ENCODE results near the gene GALR2.

The GALR2 gene

DNA sequence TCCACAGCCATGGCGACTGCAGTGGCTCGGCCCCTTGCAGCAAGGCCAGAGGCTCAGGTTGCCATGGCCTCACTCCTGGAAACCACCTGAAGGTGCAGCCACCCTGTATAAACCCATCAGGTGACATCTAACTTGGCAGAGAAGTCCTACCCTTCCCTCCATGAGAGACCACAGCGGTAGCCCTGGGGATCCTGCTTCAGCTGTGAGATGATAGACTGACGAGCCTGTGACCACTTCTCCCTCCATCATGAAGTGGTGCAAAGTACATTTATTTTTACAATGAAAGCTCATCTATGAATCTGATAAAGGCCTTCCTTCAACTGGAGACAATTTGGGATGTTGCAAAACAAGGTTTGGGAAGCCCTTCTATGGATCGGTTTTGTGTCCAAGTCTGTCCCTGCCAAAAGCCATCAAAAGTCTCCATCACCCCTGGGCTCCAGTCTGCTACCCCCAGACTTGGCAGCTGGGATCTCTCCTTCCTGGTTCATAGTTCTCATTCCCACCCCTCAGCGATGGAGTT lies 6.2 kb downstream of the GALR2 start:
- no peak for DNase-seq

DNA sequence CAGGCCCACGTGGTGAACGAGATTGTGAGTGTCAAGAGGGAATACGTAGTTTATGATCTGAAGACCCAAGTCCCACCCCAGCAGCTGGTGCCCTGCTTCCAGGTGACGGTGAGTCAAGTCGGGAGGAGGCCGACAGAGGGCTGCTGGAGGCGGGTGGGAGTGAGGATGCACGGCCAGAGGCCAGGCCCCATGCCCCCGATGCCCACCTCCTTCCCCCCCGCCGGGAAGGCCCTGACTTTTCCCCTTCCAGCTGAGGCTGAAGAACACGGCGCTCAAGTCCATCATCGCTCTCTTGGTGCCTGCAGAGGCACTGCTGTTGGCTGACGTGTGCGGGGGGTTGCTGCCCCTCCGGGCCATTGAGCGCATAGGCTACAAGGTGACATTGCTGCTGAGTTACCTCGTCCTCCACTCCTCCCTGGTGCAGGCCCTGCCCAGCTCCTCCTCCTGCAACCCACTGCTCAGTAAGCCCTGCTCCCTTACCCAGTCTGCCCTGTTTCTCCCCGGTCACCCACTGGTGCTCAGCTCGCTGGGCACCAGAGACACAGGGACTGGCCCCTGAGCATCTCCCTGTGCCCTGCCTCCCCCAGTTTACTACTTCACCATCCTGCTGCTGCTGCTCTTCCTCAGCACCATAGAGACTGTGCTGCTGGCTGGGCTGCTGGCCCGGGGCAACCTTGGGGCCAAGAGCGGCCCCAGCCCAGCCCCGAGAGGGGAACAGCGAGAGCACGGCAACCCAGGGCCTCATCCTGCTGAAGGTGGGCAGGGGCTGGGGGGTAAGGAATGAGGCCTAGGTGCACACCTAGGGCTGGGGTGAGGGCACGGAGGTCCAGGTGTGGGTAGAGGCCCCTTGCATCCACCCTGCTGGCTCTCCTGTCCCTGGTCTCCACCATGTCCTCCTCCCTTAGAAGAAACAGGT lies 7.0 kb downstream of the GALR2 start:
- DNase-seq: no peak

DNA sequence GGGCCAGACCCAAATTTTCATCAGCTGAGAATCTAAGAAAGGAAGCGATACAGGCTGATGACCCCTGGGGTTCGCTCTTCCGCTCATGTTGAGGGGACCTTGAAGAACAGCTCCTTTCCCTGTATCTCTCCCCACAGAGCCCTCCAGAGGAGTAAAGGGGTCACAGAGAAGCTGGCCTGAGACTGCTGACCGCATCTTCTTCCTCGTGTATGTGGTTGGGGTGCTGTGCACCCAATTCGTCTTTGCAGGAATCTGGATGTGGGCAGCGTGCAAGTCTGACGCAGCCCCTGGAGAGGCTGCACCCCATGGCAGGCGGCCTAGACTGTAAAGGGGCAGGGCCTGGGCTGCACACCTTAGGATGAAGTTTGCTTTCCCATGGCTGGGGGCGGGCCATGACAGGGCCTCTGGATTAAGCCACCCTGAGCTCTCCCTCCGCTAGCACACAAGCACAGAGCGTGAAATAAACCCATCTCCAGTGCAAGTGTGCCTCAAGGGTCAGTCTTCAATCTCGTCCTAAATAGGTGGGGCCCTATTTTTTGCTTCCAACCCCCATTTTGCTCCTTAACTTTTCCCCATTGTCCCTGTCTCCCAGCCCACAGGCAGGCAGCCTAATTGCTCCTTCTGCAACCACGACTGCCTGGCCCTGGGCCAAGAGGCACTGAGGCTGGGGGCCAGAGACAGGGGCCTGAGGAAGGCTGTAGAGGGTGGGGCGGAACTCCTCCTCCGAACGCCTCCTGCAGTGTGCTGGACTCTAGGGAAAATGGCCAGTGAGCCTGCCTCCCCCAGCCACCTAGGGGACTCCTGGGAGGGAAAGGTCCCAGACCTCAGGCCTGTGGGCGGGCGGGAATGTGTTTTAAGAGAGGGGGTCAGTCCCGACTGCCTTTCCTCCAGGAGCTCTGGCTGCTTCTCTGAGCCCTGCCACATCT lies 8.0 kb downstream of the GALR2 start:
- DNase-seq: no peak

DNA sequence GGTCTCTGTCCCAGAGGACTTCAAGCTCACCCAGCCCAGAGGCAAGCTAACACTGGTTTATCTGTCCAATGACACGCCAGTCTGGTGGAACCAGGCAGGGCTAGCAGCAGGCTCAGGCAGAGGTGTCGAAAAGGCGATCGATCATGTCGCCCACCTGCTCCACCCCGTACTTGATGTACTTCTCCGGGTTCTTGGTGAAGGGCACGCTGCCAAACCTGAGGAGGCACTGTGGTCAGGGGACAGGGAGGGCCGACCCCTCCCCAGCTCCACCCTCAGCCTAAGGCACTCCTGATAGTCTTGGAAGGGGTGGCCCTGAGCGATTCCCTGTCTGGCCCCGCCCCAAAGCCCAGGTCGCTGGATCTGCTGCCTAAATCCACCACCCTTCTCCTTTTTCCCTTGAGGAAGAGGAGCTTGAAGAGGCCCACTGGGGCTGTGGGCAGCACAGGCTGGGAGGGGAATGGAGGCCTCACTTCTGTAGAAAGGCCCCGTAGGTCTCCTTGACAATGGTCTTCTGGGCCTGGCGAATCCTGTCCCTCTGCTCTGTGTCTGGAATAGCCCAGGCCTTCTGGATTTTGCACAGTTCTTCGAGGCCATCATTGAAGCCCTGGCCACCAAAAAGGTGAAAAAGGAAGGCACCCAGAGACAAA lies 9.1 kb downstream of the GALR2 start:
- DNase-seq: peak; percentile 35

DNA sequence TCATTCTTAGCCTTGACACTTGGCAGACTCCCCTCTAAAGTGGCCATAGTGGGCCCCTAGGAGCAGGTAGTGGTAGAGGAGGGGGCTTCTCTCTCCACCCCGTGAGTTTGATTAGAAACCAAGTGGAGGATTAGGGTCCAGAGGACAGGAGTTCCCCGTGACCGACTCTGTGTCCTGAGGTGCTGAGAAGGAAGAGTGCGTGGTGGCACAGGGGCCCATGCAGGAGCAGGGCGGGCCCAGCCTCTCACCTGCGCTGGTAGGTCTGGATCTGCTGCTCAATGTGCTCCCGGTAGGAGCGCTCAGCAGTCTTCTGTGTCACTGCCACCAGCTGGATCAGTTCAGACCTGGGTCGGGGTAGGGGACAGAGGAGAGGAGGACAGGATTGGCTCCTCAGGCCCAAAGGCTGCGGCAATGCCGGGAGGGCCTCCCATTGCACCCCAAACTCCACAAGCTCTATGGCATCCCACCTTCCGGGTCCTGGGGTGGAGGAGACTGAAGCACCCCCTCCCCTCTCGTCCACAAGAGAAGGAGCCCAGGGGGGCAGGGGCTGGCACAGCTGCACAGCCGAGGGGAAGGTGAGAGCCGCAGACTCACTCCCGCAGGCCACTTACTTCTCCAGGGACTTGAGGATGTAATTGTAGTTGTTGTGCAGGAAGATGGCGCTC lies 10.6 kb downstream of the GALR2 start:
- no peak for DNase-seq

DNA sequence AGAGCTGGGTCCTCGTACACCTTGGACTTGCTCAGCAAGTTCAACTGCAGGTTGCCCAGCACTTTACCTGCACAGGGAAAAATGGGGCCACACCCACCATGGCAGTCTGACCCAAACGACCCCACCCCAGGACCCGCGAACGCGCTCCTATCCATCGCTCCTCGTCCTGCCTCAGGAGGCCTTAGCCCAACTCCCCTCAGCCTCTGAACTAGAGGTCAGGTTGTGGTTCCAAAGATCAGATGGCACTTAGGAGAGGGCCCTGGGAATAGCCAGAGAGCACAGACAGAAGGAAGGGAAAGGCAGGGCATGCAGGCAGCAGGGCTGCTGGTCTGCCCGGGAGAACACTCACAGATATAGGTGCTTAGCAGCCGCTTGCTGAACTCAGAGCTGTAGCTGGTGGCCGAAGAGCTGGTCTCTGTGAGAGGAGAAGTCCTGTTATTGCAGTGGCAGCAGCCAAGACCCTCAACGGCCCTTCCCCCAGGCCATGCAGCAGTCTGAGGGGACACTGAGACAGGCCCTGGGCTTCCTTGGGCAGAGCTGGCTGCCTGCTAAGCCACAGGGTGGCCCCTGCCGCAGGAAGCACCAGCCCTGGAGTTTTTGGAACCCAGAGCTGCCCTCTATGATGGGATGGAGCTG lies 11.3 kb downstream of the GALR2 start:
- no peak for DNase-seq

DNA sequence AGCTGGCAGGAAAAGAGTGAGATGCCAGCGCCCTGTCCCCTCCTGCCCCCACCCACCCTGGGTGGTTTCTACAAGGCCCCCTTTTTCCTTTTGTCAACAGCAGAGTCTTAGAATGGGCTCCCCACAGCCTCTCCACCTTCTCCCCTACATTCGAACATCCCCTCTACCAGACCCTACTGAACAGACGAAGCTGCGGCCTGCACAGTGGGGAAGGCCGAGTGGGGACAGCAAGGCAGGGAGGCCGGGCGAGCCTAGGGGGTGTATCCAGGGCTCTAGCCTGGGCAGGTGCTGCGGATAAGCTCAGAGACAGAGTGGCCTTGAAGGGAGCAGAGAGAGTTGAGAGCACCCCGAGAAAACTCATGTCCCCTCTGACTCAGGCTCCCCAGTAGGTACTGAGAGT lies 11.8 kb downstream of the GALR2 start:
- no peak for DNase-seq

DNA sequence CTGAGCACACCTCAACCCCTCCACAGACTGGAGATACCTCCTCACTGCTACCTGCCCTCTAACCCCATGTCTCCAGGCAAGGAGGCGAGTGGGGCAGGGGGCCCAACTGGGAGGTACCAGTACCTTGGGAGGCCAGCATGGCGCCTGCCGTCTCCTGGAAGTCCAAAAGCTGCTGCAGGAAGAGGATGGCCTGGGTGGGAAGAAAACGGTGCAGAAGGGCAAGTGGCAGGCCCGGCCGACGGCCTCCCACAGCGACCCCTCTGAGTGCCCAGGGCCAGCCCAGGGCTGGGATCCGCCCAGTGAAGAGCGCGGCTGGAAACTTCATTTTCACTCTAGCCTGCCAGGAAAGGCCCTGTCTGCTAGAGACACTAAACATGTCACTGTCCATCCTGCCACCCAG lies 12.9 kb downstream of the GALR2 start:
- no peak for DNase-seq

DNA sequence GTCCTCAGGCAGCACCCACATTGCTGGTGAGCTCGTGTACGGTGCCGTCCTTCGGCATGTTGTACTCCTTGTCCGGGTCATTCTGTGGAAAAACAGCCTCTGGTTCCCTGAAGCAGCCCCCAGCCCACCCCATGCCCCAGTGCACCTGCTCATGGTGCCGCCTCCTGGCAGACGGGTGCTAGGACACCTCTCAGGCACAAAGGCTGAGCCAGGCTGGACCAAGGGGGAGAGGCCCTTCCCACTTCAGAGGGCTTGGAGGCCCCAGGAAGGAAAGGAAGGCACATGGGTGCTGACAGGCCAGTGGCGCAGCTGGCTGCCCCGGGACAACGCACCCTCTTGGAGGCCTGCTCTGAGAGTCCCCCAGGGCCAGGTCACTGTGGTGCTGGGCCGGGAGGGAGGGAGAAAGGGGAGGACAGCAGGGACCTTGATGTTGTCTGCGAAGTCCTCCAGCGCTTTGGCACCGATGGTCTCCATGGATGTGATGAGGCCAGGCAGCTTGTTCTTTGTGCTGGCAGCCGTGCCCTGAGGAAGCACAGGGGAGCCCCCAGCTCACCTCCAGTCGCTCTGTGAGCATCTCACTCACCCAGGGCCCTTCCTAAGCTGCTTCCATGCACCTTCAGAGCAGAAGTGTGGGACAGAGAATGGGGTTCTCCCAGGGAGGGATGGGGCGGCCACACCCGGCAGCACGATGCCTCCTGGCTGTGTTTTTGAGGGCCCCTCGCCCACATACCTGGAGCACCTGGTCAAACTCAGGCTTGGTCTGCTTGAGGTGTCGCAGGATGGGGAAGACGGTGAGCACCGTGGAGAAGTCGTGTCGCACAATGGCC lies 13.7 kb downstream of the GALR2 start:
- no peak for DNase-seq

DNA sequence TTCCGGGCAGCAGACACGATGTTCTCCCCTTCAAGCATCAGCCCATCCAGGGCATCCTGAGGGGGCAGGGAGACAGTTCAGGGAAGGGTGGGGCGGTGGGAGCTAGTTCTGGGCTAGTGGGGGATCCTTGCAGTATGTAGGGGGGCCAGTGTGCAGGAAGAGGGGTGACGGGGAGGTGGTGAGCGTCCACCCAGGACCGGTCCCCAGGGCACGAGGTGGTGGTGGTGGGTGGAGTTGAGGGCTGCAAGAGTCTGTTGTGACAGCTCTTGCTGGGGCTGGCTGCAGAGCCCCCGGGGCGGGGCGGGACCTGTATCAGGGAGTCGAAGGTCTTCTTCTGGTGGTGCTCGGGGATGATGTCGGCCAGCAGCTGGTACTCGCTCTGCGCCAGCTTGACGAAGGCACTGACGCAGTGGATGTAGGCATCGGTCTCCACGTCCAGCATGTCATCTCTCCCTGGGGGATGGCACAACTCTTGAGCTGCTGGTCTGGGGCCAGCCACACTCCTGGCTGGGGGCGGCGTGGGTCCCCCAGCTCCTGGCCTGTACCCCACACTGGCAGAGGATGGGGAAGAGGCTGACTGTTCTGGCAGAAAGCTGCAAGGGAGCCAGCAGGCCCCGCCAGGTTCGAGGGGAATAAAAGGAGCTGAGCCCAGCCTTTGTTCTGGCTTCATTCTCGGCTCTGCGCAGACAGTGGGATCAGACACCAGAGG lies 14.4 kb downstream of the GALR2 start:
- DNase-seq: no peak

DNA sequence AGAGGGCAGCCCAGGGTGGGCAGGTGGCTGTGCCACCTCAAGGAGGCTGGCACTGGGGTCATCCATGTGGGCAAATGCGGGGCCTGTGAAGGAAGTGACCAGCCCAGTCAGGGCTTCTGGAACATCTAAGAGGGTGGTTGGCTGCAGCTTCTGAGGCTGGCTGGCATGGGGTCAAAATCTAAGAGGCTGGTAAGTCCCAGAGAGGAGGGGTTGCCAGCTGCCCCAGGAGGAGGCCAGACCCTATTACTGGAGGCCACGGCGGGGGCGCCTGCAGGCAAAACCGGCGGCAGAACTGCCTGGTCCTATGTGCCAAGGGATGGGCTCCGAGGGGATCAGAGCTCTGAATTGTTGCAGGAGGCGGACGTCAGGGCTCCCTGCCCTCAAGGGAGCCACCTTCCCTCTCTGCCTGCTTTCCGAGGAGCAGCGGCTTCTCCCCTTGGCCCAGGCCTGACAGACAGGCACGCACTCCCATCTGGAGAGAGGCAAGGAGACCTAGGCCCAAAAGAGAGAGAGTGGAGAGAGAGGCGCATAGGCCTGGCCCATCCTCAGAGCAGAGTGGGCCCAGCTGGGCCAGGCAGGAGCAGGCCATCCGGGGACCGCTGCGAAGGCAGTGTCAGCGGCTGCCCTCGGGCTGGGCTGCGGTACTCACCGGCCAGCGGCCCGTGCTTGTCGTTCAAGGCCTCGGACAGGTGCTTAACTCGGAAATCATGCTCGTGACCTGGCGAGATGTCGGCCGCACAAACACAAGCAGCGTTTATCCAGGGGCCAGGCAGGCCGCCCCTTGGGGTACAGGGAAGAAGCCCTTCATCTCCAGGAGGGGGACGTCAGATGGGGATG lies 15.3 kb downstream of the GALR2 start:
- DNase-seq: no peak

DNA sequence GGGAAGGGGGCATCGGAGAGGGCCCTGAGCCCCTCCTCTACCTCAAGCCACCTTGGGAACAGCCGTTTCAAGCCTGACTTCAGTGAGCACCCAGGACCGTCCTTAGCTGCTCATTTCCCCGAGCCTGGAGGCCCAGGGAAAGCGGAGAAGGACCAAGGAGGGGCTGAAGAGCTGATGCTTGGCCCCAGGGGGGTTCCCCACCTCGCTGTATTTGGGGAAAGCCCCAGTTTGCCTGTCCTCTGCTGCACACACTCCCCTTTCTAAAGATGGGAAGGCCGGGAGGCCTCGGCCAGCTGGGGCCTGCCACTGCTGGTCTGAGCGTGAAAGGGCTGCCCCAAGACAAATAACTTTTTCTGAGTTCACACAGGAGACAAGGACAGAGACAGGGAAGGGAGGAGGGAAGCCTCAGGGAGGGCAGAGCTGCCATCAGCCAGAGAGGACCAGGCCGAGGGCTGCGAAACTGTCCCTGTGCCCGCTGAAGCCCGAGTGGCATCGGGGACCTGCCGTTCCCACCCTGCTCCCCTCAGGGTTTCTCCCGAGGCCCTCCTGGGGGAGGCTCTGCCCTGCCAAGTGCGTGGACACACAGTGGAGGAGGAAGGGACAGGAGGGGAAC lies 16.0 kb downstream of the GALR2 start:
- no peak for DNase-seq

DNA sequence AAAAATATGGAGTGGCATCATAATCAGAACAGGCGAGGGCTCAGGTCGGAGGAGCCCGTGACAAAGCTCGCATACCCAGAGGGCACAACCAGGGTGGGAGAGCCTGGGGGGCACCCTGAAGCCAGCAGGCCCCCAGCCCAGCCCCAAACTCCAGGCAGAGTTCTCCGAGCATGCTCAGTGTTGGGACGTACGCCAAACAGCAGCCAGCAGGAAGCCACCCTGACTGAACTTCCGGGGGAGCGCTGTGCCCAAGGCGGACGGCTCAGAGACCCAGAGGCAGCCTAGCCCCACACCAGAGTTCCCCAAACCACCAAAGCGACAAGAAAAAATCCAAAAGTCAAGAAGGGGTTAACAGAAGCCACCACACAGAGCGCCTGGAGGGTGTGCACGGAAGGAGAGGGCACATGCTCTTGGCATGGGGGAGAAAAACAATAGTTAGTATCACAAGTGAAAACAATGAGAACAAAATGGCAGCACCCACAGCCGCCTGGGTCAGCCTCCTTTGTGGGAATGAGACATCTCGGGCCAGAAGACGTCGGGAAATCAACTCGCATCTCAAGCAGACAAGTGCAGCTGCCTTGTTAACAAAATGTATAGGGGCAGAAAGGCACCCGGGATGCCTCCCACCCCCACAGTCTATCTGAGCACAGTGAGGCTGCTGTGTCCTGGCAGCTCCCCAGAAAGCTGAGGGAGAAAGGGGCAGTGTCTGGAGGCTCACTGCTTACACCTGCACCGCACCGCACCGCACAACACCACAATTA lies 17.1 kb downstream of the GALR2 start:
- peak; percentile 37 for DNase-seq

DNA sequence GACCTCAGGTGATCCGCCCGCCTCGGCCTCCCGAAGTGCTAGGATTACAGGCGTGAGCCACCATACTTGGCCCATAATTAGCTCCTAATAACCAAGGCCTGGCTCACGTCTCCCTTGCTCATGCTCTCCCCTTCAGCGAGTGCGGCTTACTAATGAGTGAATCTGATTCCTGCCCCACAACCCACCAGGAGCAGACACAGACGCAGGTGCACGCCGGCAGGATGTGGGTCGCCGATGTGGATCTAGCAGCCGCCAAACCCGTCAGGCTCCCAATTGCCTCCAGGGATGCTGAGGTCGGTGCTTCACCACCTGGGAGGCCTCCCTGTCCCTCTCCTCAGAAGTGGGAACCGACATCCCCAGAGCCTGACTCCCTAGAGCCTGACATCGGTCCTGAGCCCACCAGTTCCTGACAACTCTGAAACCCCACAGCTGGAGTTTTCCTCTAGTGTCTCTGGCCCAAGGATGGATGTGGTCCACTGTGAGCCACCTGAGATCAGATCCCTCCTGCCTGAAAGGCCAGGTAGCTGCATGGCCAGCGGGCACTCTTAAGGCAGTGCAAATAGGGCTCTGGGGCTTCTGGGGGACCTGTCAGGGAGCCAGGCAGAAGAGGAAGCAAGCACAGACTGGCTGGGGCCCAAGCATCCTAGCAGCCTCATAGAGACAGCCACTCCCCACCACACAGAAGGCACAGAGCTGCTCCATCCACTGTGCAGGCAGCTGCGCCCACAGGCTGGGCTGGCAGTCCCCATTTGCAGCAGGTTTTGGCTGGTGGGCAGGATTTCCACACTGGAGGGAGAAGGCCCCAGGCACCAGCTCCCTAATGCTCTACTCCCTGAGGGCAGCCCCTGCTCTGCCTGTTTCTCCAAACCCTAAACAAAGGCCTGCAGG lies 18.2 kb downstream of the GALR2 start:
- DNase-seq: no peak

DNA sequence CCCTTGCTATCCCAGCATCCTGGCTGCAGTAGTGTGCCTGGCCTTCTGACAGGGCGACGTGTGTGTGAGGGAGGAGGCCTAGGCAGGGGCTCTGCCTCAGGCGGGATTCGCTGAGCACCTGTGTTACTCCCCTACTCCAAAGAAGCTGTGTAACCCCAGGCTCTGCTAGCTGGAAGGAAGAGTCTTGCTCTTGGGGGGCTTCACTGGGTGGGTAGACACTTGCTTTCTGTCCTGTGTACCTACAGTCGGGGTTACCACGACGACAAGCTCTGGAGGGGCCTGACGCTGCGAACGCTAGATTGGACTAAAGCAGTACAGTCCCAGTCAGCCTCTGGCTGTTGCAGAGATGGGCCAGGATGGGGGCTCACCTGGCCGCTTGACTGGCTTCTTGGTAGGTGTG lies 19.5 kb downstream of the GALR2 start:
- DNase-seq: no peak

DNA sequence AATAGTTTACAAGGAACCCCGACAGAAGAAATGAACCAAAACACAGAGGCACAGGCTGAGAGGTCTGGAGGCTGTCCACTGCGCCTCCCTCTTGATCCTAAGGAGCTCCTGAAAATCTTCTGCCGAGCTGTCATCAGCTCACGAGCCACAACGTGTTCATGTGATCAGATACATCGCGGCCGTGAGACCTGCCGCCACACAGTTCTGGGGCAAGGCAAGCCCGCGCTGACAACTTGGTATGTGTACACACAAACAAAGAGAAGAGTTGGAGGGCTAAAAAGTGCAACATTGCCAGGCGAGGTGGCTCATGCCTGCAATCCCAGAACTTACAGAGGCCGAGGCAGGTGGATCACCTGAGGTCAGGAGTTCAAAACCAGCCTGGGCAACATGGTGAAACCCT lies 21.4 kb downstream of the GALR2 start:
- DNase-seq: no peak

DNA sequence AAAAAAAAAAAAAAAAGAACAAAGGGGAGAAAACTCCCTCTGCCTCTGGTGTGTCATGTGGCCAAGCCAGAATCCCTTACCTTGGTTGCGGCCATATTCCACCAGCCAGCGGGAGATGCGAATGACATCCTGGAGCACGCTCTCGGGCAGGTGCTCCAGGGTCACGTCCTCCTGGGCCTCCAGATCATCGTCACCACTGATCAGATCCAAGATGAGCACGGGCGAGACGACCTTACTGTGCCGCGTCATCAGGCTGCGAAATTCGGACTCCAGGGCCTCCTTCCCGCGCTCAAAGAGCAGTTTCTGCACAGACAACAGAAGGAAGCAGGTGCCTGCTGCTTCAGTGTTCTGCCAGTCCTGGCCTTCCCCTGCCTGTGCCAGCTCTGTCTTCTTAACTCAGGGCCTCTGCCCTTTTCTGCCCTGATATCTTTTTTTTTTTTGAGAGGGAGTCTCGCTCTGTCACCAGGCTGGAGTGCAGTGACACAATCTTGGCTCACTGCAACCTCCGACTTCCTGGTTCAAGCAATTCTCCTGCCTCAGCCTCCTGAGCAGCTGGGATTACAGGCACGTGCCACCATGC lies 23.2 kb downstream of the GALR2 start:
- DNase-seq: no peak
